Activated CD4-positive, alpha-beta T cell treated with anti-CD3 and anti-CD28 coated beads for 48 hours (primary cell): ENCODE results near the gene ANKRD18B.
A peak's percentile ranks its signal among the peaks of the same experiment; 100 is the strongest.
"Not testable (repeated sequence)": the region's sequence is repeated elsewhere in the genome, so short reads cannot be mapped to it uniquely, and the experiment has no call there.

Experiments used
- DNase-seq: peaks from one replicate; pipeline ENCODE4 v3.0.0-alpha.2; 2020

Gene ANKRD18B

GRCh38 chr9:33523397-33524305 lies at the start of gene ANKRD18B:
Gene ANKRD18B (plus strand): TSS chr9:33524251. CDS start chr9:33524490, 239 bp downstream.
- DNase-seq = peak; percentile 69

- DNase-seq = no peak
Measured at GRCh38 chr9:33475357-33475756, 48.7 kb upstream of the ANKRD18B start.

- no peak for DNase-seq
Measured at GRCh38 chr9:33476503-33476902, 47.5 kb upstream of the ANKRD18B start.

GRCh38 chr9:33480106-33480505 lies 43.9 kb upstream of the ANKRD18B start:
- no peak for DNase-seq

- no peak for DNase-seq
Measured at GRCh38 chr9:33480976-33481375, 43.1 kb upstream of the ANKRD18B start.

- DNase-seq = not testable (repeated sequence)
Measured at GRCh38 chr9:33485312-33485711, 38.7 kb upstream of the ANKRD18B start.

- no peak for DNase-seq
Measured at GRCh38 chr9:33489066-33489465, 35.0 kb upstream of the ANKRD18B start.

- DNase-seq = not testable (repeated sequence)
Measured at GRCh38 chr9:33493819-33494218, 30.2 kb upstream of the ANKRD18B start.

GRCh38 chr9:33498387-33498786 lies 25.7 kb upstream of the ANKRD18B start:
- DNase-seq = no peak

- peak; percentile 30 for DNase-seq
Measured at GRCh38 chr9:33506626-33507370, 17.3 kb upstream of the ANKRD18B start.

GRCh38 chr9:33510262-33511183 lies 13.5 kb upstream of the ANKRD18B start:
- peak; percentile 59 for DNase-seq

GRCh38 chr9:33511184-33511517 lies 12.9 kb upstream of the ANKRD18B start:
- DNase-seq = not testable (repeated sequence)

- DNase-seq = not testable (repeated sequence)
Measured at GRCh38 chr9:33512535-33512934, 11.5 kb upstream of the ANKRD18B start.

GRCh38 chr9:33515342-33515995 lies 8.6 kb upstream of the ANKRD18B start:
- not testable (repeated sequence) for DNase-seq

GRCh38 chr9:33516397-33516796 lies 7.7 kb upstream of the ANKRD18B start:
- DNase-seq = not testable (repeated sequence)

- DNase-seq = no peak
Measured at GRCh38 chr9:33517373-33517772, 6.7 kb upstream of the ANKRD18B start.

- not testable (repeated sequence) for DNase-seq
Measured at GRCh38 chr9:33517934-33518577, 6.0 kb upstream of the ANKRD18B start.

- not testable (repeated sequence) for DNase-seq
Measured at GRCh38 chr9:33521861-33522260, 2.2 kb upstream of the ANKRD18B start.

GRCh38 chr9:33524306-33524947 lies 376 bp downstream of the ANKRD18B start:
- DNase-seq = peak; percentile 18

GRCh38 chr9:33528069-33528468 lies 4.0 kb downstream of the ANKRD18B start:
- DNase-seq = not testable (repeated sequence)

- DNase-seq = not testable (repeated sequence)
Measured at GRCh38 chr9:33533958-33534357, 9.9 kb downstream of the ANKRD18B start.
